B cell (primary cell): ENCODE data around the gene BMP3. TPM values are rescaled to one million over a fixed set of nuclear protein-coding genes. Genes with fewer than 3 reads are reported as not detected.

ENCODE experiments used
- ATAC-seq: fragments of 200-7000 bp; cut with Tn5 transposase; one replicate; pipeline ENCODE4 v1.10.0; 2021; ENCODE audit warnings: low read depth, mild to moderate bottlenecking, moderate number of reproducible peaks, moderate library complexity
- CTCF ChIA-PET: fragments of 350-600 bp; sonication (Branson Sonifier 250); formaldehyde crosslinking; loops from one replicate; lab custom pipeline; 2021; ENCODE audit warnings: antibody characterized with exemption, inconsistent platforms; lab: Charles Lee
- POLR2A ChIA-PET: fragments of 350-600 bp; sonication (Branson Sonifier 250); formaldehyde crosslinking; loops from one replicate; lab custom pipeline; 2021; ENCODE audit warnings: antibody characterized with exemption; lab: Charles Lee
- DNase-seq: peaks from one replicate; pipeline ENCODE4 v3.0.0; 2013
- H2AFZ ChIP-seq: 2 replicates; pipeline ENCODE4 v1.6.1; 2012; ENCODE audit warnings: mild to moderate bottlenecking, low read depth, low read length; ENCODE audit not compliant: insufficient read depth, poor library complexity, severe bottlenecking
- H3K27ac ChIP-seq, 2 donors: 1 replicate in 1 of 2; 2 replicates in 1 of 2; pipeline ENCODE4 v1.5.1; 2012 to 2013; ENCODE audit warnings: low read length in 2 of 2, mild to moderate bottlenecking in 2 of 2, moderate library complexity in 1 of 2
- H3K27me3 ChIP-seq, 4 experiments: fragments of 200-600 bp in 1 of 4; sonication (generic) in 1 of 4; replicated peaks in 1 of 4; 1 replicate in 2 of 4; 2 replicates in 2 of 4; pipeline versions ENCODE4 v1.6.1 to v1.7.0; 2013 to 2016; ENCODE audit warnings: low read length in 3 of 4, mild to moderate bottlenecking in 2 of 4, mixed read lengths in 1 of 4, moderate library complexity in 1 of 4; ENCODE audit not compliant: insufficient read depth in 4 of 4, control insufficient read depth in 3 of 4; ENCODE audit errors: control extremely low read depth in 1 of 4
- H3K36me3 ChIP-seq, 2 experiments: replicated peaks in 1 of 2; 1 replicate in 1 of 2; 2 replicates in 1 of 2; pipeline versions ENCODE4 v1.6.1 to v1.7.1; 2013; ENCODE audit warnings: low read length in 1 of 2; ENCODE audit not compliant: insufficient read depth in 2 of 2, control insufficient read depth in 1 of 2; ENCODE audit errors: control extremely low read depth in 1 of 2, extremely low read depth in 1 of 2
- H3K4me1 ChIP-seq, 2 donors: fragments of 200-600 bp in 1 of 2; sonication (generic) in 1 of 2; 1 replicate in 1 of 2; 2 replicates in 1 of 2; pipeline versions ENCODE4 v1.5.1 to v1.6.1; 2013 to 2017; ENCODE audit warnings: low read length in 2 of 2; ENCODE audit not compliant: control insufficient read depth in 2 of 2, insufficient read depth in 2 of 2
- H3K4me2 ChIP-seq: replicated peaks from 2 replicates; pipeline ENCODE3; 2012; ENCODE audit warnings: mild to moderate bottlenecking, low read depth, low read length; ENCODE audit not compliant: poor library complexity, severe bottlenecking
- H3K4me3 ChIP-seq, 5 experiments: fragments of 200-600 bp in 1 of 5; sonication (generic) in 1 of 5; 1 replicate in 3 of 5; 2 replicates in 2 of 5; pipeline versions ENCODE4 v1.5.1 to v1.7.0; 2011 to 2016; ENCODE audit warnings: low read length in 4 of 5, mild to moderate bottlenecking in 4 of 5, low read depth in 2 of 5, control low read depth in 1 of 5, moderate library complexity in 1 of 5; ENCODE audit not compliant: insufficient read depth in 1 of 5; ENCODE audit errors: control extremely low read depth in 1 of 5, extremely low read depth in 1 of 5
- H3K79me2 ChIP-seq: fragments of 200-600 bp; sonication (generic); one replicate; pipeline ENCODE4 v1.6.0; 2016; ENCODE audit warnings: low read length; ENCODE audit not compliant: control insufficient read depth, insufficient read depth
- H3K9ac ChIP-seq: fragments of 200-600 bp; sonication (generic); 2 replicates; pipeline ENCODE4 v1.6.1; 2017; ENCODE audit warnings: mild to moderate bottlenecking, low read length, moderate library complexity
- H3K9me3 ChIP-seq, 3 donors: one replicate each; pipeline versions ENCODE4 v1.6.1 to v1.7.1; 2013; ENCODE audit warnings: low read length in 2 of 3; ENCODE audit not compliant: control insufficient read depth in 2 of 3, insufficient read depth in 1 of 3; ENCODE audit errors: control extremely low read depth in 1 of 3
- H4K20me1 ChIP-seq: 2 replicates; pipeline ENCODE4 v1.6.0; 2012; ENCODE audit warnings: mild to moderate bottlenecking, low read length; ENCODE audit not compliant: insufficient read depth, control insufficient read depth, poor library complexity, severe bottlenecking
- H3K27ac Mint-ChIP-seq: one replicate; pipeline ENCODE4 v1.8.0; 2021; ENCODE audit warnings: mixed read lengths
- H3K27me3 Mint-ChIP-seq: one replicate; pipeline ENCODE4 v1.8.0; 2021; ENCODE audit warnings: mixed read lengths
- H3K4me1 Mint-ChIP-seq: one replicate; pipeline ENCODE4 v1.8.0; 2021; ENCODE audit warnings: mixed read lengths
- H3K4me3 Mint-ChIP-seq: one replicate; pipeline ENCODE4 v1.8.0; 2021; ENCODE audit warnings: mixed read lengths
- H3K9me3 Mint-ChIP-seq: one replicate; pipeline ENCODE4 v1.8.0; 2022; ENCODE audit warnings: mixed read lengths; ENCODE audit not compliant: insufficient read depth
- EZH2 ChIP-seq: IDR thresholded peaks from 2 replicates; pipeline ENCODE4 v1.6.1; 2012; ENCODE audit warnings: borderline replicate concordance, low read depth, mild to moderate bottlenecking, moderate library complexity, low read length; ENCODE audit not compliant: insufficient read depth, poor library complexity, severe bottlenecking
- WGBS: methylation state at CpG from one replicate; pipeline ENCODE4 v1.1.5; 2013; ENCODE audit warnings: missing lambda C conversion rate; ENCODE audit not compliant: insufficient coverage; 5-methylcytosine and 5-hydroxymethylcytosine counted together
- intact Hi-C: fragments of 100-400 bp; cut with micrococcal nuclease; formaldehyde crosslinking; loops from one replicate; pipeline ENCODE4 v1.10.0; 2022
- polyA minus RNA-seq: library from RNA; depleted of rRNA, polyadenylated mRNA; stranded (reverse); fragments of >200 nt; gene quantifications from 2 replicates; pipeline ENCODE4 v1.2.3, GENCODE V29; 2012
- polyA plus RNA-seq: library from polyadenylated mRNA; depleted of rRNA; stranded (reverse); fragments of >200 nt; gene quantifications from 2 replicates; pipeline ENCODE4 v1.2.3, GENCODE V29; 2012
- total RNA-seq, 2 donors: library from RNA; stranded (reverse); fragments of 120-200 nt in 1 of 2; gene quantifications; 1 replicate in 1 of 2; 2 replicates in 1 of 2; pipeline versions ENCODE4 v1.2.3 to v1.2.4, GENCODE V29; 2013 to 2022
- TF ChIP-seq, protein P1 (sequence below): fragments of 200-600 bp; IDR thresholded peaks from one replicate; pipeline ENCODE4 v1.8.0; 2022; ENCODE audit warnings: antibody characterized with exemption, mild to moderate bottlenecking

Gene BMP3, protein sequence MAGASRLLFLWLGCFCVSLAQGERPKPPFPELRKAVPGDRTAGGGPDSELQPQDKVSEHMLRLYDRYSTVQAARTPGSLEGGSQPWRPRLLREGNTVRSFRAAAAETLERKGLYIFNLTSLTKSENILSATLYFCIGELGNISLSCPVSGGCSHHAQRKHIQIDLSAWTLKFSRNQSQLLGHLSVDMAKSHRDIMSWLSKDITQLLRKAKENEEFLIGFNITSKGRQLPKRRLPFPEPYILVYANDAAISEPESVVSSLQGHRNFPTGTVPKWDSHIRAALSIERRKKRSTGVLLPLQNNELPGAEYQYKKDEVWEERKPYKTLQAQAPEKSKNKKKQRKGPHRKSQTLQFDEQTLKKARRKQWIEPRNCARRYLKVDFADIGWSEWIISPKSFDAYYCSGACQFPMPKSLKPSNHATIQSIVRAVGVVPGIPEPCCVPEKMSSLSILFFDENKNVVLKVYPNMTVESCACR
- total RNA-seq (0.46 and 0.57 TPM in 2 replicates), polyA plus RNA-seq (0.49 and 0.74 TPM in 2 replicates), polyA minus RNA-seq (0.94 and 1.9 TPM in 2 replicates)
- total RNA-seq (2013) = 2.9 TPM

DNA sequence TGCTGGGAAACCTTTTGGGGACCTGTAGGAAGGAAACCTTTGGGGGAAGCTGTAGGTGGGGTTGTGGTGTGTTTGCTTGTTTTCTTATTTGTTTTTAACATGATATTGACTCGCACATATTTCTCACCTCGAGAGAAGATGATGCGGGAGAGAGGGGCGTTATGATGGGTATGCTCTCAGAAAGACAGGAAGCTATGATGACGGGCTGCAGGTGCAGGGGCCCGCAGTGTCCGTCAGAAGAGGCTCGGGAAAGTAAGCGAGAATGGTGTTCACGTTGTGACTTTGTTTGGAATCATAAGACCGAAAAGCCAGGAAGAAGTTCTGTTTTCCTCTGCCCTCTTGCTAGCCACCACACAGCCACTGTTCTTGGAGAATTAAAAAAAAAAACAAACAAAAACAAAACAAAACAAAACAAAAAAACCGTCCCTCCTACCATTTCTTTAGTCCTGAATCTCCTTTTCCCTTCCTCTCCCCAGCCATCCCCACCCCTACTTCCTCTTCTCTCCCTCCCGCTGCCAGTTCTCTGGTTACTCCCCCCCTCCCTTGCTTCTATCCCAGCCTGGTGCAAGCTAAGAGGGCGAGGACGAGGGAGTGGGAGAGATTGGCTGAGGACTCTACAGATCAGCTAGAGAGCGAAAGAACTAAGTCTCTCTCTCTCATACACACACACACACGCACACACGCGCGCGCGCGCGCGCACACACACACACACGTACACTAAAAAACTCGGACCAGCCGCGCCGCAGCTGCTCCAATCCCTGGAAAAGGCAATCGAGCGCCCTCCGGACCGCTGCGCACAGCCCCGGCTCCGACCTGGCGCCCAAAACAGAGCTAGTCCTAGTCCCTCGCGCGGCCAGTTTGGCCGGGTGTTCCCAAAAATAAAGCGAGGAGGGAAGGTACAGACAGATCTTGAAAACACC is at the start of gene BMP3:
Gene BMP3 (plus strand): TSS at position 648 of the 920 bp plus-strand sequence. CDS start 577 bp downstream, outside the sequence.
- DNase-seq (peak; percentile 6), ATAC-seq (peak; percentile 33)
- peak within 1 kb of the TSS; percentile 84 for H3K4me2 ChIP-seq
- H3K4me3 Mint-ChIP-seq = peak within 1 kb of the TSS; percentile 92
- H3K27ac ChIP-seq = peak within 1 kb of the TSS in 1 of 2 donors; percentile 29
- peaks cover 21 to 23% of the 10 kb centered on the region in 2 donors for H3K4me1 ChIP-seq
- POLR2A ChIA-PET = no interaction called here
- CTCF ChIA-PET = interaction anchor here (0.8 to 4.7 kb wide), 5 partner anchors 10 to 828 kb away, joined by 3 to 24 read pairs (median 3); no protein-coding TSS in a partner anchor
- TF ChIP-seq EZH2 = no peak
- TF ChIP-seq, protein P1, sequence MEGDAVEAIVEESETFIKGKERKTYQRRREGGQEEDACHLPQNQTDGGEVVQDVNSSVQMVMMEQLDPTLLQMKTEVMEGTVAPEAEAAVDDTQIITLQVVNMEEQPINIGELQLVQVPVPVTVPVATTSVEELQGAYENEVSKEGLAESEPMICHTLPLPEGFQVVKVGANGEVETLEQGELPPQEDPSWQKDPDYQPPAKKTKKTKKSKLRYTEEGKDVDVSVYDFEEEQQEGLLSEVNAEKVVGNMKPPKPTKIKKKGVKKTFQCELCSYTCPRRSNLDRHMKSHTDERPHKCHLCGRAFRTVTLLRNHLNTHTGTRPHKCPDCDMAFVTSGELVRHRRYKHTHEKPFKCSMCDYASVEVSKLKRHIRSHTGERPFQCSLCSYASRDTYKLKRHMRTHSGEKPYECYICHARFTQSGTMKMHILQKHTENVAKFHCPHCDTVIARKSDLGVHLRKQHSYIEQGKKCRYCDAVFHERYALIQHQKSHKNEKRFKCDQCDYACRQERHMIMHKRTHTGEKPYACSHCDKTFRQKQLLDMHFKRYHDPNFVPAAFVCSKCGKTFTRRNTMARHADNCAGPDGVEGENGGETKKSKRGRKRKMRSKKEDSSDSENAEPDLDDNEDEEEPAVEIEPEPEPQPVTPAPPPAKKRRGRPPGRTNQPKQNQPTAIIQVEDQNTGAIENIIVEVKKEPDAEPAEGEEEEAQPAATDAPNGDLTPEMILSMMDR = no peak
- no peaks in the 10 kb centered on the region for H3K9me3 Mint-ChIP-seq
- peaks cover 21% of the 10 kb centered on the region for H3K4me1 Mint-ChIP-seq
- under 1% methylated on average over 35 of the region's 43 CpGs for WGBS
- peak within 1 kb of the TSS; percentile 80 for H2AFZ ChIP-seq
- H3K27me3 ChIP-seq = peaks cover 0 to 38% (median 17%) of the 10 kb centered on the region in 4 experiments
- no peaks in the 10 kb centered on the region for H3K9me3 ChIP-seq
- H3K36me3 ChIP-seq = no peaks in the 10 kb centered on the region
- H4K20me1 ChIP-seq = no peaks in the 10 kb centered on the region
- H3K27ac Mint-ChIP-seq = peak within 1 kb of the TSS; percentile 43
- H3K79me2 ChIP-seq = peaks cover 8% of the 10 kb centered on the region
- H3K27me3 Mint-ChIP-seq = peaks cover 49% of the 10 kb centered on the region
- peak within 1 kb of the TSS; percentile 47 to 58 (median 55) for H3K4me3 ChIP-seq
- H3K9ac ChIP-seq = peak within 1 kb of the TSS; percentile 62
- intact Hi-C loops = no loop called here
